T follicular helper cell (primary cell): ENCODE results near the gene TMC2.

ENCODE experiments used
- DNase-seq: peaks from one replicate; pipeline ENCODE4 v3.0.0-alpha.2; 2020; ENCODE audit warnings: low read depth

The TMC2 gene

DNA sequence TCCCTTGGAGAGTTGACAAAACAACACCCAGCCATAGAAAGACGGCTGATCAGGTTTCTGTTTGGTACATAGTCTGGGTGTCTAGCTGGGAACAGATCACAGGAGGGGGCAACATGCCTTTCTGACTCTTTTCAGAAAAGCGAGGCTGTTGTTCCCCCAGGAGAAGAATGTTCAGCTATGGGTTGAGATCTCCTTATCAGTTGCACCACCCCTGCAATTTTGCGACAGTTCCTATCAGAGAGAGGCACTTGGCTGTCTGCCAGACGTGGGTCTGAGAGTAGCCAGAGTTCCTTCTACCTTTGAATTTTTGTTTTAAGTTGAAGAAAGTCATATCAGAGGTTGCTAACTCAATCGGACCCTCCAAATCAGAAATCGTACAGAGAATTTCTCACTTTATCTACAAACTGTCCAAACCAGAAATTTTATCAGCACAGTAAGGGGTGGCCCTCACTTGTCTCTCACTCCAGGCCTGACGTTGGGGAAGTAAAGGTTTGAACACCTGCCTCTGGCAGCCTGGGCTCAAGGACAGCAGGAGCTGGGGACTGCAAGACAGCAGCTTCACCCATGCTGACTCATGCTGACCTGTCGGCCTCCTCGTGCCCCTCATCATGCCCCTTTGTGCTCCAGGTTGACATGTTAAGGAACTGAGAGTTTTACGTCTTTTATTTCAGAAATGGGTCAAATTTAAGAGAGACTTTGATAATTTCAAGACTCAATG lies 42.3 kb downstream of the TMC2 start:
- no peak for DNase-seq

DNA sequence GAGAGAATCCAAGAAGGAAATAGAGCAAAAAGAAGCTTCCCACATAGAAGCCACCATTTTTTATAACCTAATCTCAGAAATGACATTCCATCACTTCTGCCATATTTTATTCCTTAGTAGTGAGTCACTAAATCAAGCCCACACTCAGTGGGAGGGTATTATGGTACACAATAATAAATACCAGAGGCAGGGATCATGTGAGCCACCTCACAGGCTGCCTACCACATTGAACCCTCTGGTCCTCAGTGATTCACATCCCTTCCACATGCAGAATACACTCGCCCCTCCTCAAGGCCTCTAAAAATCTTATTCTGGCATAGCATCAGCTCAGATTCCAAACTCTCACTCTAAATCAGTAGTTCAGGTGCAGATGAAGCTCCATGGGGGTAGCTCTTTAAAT lies 49.4 kb downstream of the TMC2 start:
- no peak for DNase-seq

DNA sequence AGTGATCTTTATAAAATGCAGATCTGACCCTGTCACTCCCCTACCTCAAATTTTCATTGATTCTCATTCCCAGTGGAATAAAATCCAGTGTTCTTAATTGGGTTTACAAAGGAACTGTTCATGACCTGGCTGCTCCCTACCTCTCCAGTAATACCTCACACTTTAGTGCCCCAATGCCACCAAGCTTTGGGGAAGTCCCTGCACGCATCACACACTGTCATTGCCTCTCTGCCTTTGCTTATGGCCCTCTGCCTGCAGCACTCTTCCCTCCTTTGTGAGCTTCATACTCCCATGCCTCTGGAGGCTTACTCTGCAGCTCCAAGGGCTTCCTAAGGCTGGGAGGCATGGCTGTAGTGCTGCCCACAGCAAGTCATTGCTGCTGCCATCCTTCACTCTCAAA lies 57.4 kb downstream of the TMC2 start:
- no peak for DNase-seq

DNA sequence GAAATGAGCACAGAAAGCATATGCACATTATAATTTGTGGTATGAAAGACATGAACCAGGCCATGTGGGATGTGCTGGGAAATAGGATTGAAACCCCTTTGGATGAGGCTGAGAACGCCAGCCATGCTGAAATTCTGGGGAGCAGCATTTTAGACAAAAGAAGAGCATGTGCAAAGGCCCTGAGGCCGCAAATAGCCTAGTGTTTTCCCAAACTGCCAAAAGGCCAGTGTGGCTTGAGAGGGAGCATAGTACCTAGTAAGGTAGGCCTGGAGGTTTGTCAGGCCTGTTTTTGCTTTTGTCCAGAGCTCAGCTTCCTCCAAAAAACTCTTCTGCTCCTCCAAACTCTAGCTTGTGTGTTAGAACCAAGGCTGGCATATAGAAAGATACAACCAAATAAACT lies 58.7 kb downstream of the TMC2 start:
- no peak for DNase-seq

DNA sequence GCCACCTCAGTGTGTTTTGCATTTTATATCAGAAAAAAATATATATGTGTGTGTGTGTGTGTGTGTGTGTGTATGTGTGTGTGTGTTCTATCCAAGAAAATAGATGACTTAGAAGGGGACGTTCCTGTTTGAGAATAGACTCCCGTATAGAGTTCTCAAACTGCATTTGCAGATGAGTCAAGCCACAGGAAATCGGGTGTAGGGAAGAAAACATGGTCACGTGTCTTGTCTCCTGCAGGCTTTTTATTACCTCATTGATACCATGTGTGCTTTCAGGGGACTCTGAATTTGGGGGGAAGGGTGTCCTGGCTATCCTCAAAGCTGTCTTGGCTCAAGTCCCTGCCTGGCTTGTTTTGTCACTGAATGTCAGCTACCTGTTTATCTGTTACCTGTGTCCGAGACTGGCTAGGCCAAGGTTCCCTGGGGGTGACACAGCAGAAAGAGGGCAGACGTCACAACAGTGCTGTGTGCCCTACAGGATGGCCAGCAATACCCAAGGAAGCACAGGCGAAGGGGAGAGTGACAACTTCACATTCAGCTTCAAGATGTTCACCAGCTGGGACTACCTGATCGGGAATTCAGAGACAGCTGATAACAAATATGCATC lies 60.4 kb downstream of the TMC2 start:
- no peak for DNase-seq

DNA sequence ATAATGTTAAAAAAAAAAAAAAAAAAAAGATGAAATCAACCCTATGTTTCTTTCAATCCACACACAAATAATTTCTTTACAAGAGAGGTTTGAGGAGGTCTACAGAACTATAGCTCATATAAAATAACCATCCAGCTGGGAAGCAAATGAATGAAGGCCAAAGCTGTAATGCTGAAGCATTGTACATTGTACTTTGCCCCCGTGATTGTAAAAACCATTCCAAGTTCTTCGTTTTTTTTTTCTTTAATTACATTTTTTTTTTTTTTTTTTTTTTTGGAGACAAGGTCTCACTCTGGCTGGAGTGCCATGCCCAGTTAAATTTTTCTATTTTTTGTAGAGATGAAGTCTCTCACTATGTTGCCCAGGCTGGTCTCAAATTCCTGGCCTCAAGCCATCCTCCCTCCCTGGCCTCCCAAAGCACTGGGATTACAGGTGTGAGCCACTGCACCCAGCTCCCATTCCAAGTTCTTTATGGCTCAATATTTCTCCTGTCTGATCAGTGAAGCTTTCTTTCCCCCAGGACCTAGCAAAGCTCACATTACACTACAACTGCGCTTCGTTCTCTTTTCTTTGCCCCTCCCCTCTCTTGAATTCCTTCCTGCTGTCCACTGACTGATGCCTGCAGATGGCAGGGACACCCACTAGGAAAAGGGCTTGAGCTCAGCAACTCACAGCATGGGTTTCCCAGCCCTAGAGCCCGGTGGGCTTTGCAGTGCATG lies 63.1 kb downstream of the TMC2 start:
- DNase-seq = no peak

DNA sequence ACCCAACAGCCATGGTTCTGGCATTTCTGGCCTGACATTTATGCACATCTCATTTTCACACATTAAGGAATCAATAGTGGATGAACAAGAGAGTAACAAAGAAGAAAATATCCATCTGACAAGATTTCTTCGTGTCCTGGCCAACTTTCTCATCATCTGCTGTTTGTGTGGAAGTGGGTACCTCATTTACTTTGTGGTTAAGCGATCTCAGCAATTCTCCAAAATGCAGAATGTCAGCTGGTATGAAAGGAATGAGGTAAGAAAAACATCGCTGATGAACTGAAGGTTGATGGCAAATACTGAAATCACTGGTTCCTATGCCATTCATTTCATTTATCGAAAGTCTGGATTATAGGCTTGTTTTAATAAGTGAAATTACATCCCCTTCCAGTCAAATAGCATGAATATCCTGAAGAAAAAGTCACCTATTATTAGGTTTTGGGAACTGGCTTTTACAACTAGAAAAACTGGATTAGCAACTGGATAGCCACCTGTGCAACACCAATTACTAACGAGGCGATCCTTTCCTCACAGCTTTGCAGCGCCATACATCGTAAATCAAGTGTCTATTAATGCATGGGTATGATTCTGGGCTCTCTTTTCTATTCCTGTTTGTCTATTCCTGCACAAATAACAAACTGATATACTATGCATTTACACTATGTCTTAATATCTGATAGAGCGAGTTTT lies 65.8 kb downstream of the TMC2 start:
- DNase-seq = no peak

DNA sequence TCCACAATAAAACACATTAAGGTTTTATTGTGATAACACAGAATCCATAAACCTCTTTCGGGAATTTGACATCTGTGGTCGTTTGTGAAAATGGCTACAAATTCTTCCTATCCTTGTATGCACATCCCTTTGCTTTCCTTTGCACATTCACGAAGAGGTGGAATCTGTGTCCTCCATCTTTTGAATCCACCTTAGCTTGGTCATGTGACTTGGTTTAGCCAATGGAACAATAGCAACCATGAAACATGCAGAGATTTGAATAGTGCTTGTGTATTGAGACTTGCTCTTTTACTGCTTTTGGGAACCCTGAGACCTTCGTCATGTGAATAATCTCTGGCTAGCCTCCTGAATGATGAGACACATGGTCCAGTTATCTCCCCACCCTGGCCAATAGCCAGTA lies 66.4 kb downstream of the TMC2 start:
- no peak for DNase-seq

DNA sequence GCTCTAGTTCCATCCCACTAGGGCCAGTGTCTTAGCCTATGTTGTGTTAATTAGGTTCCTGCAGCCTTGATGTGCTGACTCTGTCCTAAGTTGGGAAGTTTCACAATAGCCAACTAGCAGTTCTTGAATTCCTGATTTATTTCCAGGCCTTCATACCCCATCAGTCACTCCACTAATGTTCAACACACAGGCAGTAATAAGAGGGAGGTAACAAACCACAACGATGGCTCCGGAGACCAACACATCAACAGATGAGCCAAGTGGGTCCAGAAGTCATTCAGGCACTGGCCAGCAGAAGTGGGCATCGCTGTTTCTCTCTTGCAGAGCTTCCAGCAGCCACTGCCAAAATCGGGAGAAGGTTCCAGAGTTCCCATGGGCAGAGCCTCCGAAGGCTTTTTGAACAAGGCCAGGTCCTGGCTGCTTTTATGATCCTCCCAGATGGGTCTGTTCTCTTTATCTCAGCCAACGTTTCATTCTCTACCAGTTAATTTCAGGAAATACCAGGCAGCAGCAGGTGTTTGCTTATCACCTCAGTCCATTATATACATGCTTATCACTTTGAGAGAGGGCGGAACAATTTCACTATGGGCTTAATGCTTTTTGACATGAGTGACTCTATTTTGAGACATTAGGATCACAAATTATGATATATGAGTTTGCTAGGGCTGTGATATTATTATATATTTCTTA lies 67.6 kb downstream of the TMC2 start:
- no peak for DNase-seq

DNA sequence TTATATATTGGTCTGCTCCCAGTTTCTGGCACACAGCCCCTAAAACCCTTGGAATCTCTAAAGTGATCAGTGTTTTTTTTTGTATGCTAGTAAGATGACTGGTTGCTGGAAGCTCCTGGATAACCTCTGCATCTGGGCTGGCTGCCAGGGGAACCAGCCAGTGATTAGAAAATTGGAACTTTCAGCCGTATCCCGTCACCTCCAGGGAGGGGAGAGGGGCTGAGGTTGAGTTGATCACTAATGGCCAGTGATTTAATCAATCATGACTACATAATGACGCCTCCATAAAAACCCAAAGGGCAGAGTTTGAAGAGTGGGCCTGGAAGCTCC lies 68.1 kb downstream of the TMC2 start:
- no peak for DNase-seq

DNA sequence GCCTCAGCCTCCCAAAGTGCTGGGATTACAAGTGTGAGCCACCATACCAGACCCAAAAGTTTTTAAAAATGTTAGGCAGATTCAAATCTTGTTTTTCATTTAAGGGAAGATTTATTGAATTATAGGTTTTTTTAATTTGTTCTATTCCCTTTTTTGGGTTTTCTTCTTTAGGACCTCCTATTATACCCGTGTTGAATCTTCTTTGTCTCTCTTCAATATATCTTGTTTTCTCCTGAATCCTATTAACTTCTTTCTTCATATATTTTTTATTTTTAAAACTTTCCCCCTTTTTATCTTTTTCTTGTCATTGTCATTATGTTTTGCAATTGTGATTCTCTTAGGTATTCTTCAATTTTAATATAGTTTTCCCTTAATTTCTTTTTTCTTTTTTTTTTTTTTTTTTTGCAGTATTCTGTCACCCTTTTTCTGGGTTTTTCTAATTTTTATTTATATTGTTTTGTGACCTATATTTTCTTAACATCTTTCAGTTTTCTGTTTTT lies 70.2 kb downstream of the TMC2 start:
- no peak for DNase-seq

DNA sequence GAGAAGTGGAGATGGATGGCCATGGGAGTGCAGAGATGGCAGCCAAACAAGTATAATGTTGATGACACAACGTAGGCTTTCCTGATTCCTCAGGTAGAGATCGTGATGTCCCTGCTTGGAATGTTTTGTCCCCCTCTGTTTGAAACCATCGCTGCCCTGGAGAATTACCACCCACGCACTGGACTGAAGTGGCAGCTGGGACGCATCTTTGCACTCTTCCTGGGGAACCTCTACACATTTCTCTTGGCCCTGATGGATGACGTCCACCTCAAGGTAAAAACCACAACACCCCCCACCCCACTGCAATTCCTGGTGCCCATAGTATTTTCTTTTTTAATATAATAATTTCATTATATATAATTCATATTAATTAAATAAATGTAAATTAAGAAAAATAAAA lies 74.0 kb downstream of the TMC2 start:
- no peak for DNase-seq

DNA sequence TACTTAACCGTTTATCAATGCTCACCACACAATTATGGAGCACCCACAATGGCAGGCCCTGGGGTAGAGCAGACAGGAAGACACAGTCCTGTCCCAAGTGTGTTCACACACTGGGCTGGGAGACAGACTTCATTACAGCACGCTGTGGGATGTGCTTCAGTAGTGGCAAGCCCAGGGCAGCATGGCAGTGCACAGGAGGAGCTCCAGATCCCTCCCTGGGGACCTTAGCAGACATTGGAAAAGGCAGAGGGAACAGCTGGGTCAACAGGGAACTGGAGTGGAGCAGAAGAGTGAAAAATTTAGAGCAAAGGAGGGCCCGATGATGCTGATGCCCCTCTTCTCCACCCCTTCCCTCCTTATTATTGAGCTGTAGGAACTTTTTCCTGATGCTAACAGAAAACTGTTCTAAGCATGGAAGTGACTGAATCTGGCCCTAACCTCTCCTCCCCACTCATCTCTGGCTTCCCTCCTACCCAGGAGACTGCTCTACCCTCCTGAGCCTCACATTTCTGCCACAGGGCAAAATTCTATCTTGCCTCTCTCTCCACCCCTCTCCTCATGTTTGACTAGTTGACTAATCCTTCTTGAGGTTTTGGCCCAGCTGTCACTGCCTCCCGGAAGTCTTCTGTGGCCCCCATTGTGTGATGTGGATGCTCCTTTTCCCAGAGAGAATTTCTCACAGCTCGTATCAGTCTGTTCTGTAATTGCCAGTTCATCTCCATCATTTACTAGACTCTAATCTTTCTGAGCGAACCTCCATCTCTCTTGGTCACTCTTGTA lies 74.8 kb downstream of the TMC2 start:
- DNase-seq = no peak

DNA sequence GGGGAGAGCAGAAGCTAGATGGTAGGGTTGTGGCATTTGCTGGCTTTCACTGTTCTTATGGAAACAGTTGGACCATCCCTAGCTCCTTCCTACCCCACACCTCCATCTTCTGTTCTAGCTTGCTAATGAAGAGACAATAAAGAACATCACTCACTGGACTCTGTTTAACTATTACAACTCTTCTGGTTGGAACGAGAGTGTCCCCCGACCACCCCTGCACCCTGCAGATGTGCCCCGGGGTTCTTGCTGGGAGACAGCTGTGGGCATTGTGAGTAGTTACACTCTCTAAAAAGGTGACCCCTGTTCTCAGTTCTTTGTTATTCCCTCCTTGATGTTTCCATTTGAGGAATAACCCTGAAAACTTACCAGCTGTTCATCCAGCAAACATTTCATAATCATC lies 75.7 kb downstream of the TMC2 start:
- no peak for DNase-seq

DNA sequence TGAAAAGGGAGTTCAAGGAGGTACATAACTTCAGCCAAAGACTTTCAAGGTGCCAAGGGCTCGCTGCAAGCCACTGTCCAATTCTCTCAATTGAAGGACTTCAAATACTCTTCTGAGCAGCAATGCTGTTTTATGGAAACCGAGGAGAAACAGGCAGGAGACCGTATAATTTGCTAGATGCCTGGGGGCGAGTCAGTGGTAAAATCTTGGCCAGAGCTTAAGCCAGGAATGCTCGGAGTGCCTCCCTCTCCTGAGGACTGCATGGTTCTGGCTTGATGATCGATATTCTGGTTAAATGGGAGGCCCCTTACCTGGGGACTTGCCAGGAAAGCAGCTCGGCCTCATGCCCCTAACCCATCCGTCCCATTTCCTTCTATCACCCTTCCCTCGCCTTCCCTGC lies 80.3 kb downstream of the TMC2 start:
- DNase-seq = no peak

DNA sequence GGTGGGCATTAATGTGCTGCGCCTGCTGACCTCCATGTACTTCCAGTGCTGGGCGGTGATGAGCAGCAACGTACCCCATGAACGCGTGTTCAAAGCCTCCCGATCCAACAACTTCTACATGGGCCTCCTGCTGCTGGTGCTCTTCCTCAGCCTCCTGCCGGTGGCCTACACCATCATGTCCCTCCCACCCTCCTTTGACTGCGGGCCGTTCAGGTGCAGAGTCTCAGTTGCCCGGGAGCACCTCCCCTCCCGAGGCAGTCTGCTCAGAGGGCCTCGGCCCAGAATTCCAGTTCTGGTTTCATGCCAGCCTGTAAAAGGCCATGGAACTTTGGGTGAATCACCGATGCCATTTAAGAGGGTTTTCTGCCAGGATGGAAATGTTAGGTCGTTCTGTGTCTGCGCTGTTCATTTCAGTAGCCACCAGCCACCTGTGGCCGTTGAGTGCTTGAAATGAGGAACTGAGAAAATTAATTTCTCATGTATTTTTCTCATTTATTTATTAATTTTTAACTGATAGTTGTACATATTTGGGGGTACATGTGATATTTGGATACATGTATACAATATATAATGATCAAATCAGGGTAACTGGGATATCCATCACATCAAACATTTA lies 80.8 kb downstream of the TMC2 start:
- no peak for DNase-seq

DNA sequence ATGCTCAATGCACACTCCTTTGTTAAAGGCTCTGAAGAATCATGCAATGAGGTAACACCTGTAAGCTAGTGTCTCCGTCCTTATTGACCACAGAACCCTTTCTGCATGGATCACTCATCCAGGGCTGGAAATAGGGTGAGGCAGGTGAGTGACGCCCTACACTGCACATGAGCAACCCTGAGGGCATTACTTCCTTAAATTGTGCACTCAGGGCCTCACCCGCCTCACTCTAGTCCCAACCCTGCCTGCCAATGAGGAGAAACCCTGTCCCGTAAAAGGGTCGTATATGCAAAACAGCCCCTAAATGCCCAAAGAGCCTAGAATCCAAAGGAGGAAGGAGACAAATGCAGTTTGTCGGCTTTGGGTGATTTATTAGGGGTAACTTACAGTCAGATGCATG lies 82.4 kb downstream of the TMC2 start:
- DNase-seq = no peak

DNA sequence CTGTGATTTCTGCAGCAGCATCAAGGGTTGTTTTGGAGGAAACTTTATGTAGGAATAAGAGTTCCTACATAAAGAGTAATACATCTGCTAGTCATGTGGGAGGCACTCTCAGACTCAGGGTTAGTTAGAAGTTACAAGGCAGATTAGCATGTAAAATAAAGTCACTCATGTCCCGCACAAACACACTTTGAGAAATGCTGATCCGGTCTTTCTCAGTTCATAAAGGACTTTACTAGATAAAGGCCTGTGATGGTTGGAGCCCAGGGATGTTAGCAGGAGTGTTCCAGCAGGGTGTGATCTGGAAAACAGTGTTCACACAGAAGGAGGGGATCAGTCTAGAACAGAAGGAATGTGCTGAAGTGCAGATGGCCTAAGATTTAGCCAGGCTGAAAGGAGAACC lies 83.0 kb downstream of the TMC2 start:
- no peak for DNase-seq

DNA sequence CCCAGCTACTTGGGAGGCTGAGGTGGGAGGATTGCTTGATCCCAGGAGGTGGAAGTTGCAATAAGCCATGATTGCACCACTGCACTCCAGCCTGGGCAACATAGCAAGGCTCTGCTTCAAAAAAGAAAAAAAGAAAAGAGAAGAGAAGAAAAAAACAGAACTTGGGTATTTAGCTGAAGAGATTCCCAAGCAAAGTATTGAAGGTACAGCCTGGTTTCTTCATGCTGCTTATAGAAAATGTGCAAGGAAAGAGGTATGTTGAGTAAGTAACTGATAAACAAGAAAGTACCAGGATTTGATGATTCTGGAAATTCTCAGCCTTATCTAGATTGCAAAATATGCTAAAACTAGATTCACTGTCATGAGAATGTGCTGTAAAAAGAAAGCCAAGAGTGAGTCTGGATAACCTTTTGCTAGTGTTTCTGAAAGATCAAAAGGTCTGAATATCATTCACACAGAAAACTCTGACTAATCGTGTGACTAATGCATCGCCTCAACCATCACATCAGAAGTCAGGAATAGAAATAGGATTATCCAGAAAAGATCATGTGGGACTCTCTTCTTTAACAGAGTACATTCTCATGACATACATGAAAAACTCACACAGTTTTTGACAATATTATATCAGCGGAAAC lies 83.7 kb downstream of the TMC2 start:
- DNase-seq = no peak

DNA sequence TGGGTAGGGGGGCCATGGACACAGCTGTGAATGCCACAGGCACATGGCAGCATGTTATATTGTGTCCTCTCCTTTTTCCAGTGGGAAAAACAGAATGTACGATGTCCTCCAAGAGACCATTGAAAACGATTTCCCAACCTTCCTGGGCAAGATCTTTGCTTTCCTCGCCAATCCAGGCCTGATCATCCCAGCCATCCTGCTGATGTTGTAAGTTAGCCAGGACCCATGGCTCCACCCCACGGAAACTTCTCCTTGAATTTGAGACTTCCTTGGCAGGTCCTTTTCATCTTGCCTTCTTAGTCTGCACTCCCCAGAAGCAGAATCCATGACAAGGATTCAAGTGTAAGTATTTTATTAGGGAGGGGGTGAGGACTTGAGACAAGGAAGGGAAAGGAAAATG lies 87.8 kb downstream of the TMC2 start:
- DNase-seq = no peak

DNA sequence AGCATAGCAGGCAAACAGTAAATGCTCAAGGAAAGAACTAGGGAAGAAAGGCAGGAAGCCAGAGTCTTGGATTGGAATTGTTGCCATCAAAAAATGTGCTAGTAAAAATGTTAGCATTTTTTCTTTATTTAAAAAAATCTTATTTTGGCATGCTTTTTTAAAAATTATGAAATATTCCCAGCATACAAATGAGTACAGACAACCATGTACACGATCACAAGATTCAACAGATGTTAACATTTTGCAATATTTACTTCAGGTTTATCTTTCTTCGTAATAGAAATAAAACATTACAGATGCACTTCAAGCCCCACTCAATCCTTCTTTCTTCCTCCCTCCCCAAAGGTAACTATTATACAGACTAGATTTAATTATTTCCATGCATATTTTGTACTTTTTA lies 88.7 kb downstream of the TMC2 start:
- no peak for DNase-seq
